Adrenal gland (tissue), 12 donors: Measurements from ENCODE around the gene ARHGAP20. TPM values are rescaled to one million over a fixed set of nuclear protein-coding genes. Genes with fewer than 3 reads are reported as not detected.

Source experiments
- DNase-seq, 7 donors: peaks; one replicate each; pipeline ENCODE4 v3.0.0-alpha.2; 2019 to 2020
- H3K27ac ChIP-seq, 5 donors: fragments of 200-600 bp; sonication (generic) in 4 of 5; 1 replicate in 3 of 5; 2 replicates in 2 of 5; pipeline versions ENCODE4 v1.5.1 to v1.8.0; 2016 to 2020; ENCODE audit warnings: mild to moderate bottlenecking in 1 of 5
- H3K27me3 ChIP-seq: fragments of 200-600 bp; 2 replicates; pipeline ENCODE4 v1.8.0; 2021
- H3K36me3 ChIP-seq, 2 donors: fragments of 200-600 bp; replicated peaks in 1 of 2; 1 replicate in 1 of 2; 2 replicates in 1 of 2; pipeline versions ENCODE4 v1.5.1 to v1.8.0; 2018 to 2022
- H3K4me1 ChIP-seq, 2 donors: fragments of 200-600 bp; replicated peaks in 1 of 2; 1 replicate in 1 of 2; 2 replicates in 1 of 2; pipeline versions ENCODE4 v1.5.1 to v1.8.0; 2018 to 2021
- H3K4me3 ChIP-seq, 4 donors: fragments of 200-600 bp; sonication (generic) in 3 of 4; one replicate each; pipeline ENCODE4 v1.5.1; 2016 to 2018
- H3K9me3 ChIP-seq, 3 donors: fragments of 200-600 bp; sonication (generic) in 1 of 3; replicated peaks in 1 of 3; 1 replicate in 2 of 3; 2 replicates in 1 of 3; pipeline versions ENCODE4 v1.5.1 to v1.8.0; 2016 to 2021
- POLR2A ChIP-seq, 2 donors: fragments of 450-650 bp; IDR thresholded peaks; one replicate each; pipeline ENCODE4 v1.6.1; 2017; ENCODE audit warnings: antibody characterized with exemption in 2 of 2, mild to moderate bottlenecking in 2 of 2, moderate library complexity in 1 of 2
- WGBS, 4 donors: extraction: QIAGEN DNeasy Blood & Tissue Kit in 2 of 4; methylation state at CpG; one replicate each; pipeline versions ENCODE4 v1.1.5 to v1.1.7; 2013 to 2017; 5-methylcytosine and 5-hydroxymethylcytosine counted together
- intact Hi-C, 2 donors: fragments of 100-400 bp; cut with DNase I; formaldehyde crosslinking; loops; one replicate each; pipeline versions ENCODE4 v1.14.1 to v1.15.0; 2022 to 2023
- polyA plus RNA-seq, 3 donors: library from polyadenylated mRNA; stranded (reverse); fragments of 200-250 nt in 2 of 3; fragments of 350-450 nt in 1 of 3; fragmentation: Illumina TruSeq in 1 of 3; extraction: RNeasy Lipid Tissue Mini Kit (QIAGEN cat#74804) in 1 of 3; gene quantifications; one replicate each; pipeline ENCODE4 v1.2.3, GENCODE V29; 2013 to 2014
- total RNA-seq, 9 donors: library from RNA; depleted of rRNA in 4 of 9; stranded (reverse); fragments of >200 nt in 4 of 9; fragments of 120-200 nt in 1 of 9; fragmentation: NEBNext Ultra II Directional in 1 of 9; extraction: Animal tissue kit (Norgen Biotek cat#: 25700) in 1 of 9; gene quantifications; one replicate each; pipeline versions ENCODE4 v1.1.0 to v1.2.4, GENCODE V29; 2013 to 2023
- TF ChIP-seq, protein P1 (sequence below), 6 experiments: fragments of 450-650 bp in 4 of 6; fragments of 200-600 bp in 2 of 6; sonication (generic) in 1 of 6; IDR thresholded peaks; 1 replicate in 5 of 6; 2 replicates in 1 of 6; pipeline versions ENCODE4 v1.5.1 to v1.8.0; 2016 to 2021; ENCODE audit warnings: antibody characterized with exemption in 6 of 6, mild to moderate bottlenecking in 2 of 6, moderate library complexity in 1 of 6
- donor health status: healthy with polysubstance abuse.
- donor health status: Bipolar disorder and iron deficiency.
- donor health status: DM: yes; HTN: yes; CAD: no.
- donor health status: DM: no; HTN: no; CAD: no.
- donor health status: DM: no; HTN: no; CAD: no.
- donor health status: DM: yes; HTN: yes; CAD: no.

The ARHGAP20 gene
- total and polyA plus RNA-seq, 12 donors: 0.84 to 8.2 (median 3.7) TPM

DNA sequence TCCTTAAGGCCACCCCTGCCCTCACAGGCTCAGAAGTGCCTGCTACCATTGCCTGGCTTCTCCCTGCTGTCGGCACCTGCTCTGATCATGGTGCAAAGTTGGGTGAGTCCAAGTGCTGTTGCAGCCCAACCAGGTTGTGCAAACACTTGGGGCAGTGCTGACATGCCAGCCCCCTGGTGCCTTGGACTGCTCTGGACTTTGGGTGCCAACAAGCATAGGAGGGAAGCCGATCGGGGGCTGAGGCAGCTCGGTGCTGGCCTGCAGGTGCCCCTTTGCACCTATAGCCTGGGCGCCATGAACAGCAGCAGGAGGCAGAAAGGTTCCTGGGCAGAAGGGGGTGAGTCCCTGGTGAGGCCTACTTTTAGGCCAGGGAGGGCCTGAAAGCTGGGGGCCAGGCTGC is 113.0 kb downstream of the ARHGAP20 start:
- H3K27me3 ChIP-seq: no peaks in the 10 kb centered on the region
- no peak for DNase-seq
- no peaks in the 10 kb centered on the region for H3K4me1 ChIP-seq
- no peaks in the 10 kb centered on the region for H3K9me3 ChIP-seq
- TF ChIP-seq, protein P1, sequence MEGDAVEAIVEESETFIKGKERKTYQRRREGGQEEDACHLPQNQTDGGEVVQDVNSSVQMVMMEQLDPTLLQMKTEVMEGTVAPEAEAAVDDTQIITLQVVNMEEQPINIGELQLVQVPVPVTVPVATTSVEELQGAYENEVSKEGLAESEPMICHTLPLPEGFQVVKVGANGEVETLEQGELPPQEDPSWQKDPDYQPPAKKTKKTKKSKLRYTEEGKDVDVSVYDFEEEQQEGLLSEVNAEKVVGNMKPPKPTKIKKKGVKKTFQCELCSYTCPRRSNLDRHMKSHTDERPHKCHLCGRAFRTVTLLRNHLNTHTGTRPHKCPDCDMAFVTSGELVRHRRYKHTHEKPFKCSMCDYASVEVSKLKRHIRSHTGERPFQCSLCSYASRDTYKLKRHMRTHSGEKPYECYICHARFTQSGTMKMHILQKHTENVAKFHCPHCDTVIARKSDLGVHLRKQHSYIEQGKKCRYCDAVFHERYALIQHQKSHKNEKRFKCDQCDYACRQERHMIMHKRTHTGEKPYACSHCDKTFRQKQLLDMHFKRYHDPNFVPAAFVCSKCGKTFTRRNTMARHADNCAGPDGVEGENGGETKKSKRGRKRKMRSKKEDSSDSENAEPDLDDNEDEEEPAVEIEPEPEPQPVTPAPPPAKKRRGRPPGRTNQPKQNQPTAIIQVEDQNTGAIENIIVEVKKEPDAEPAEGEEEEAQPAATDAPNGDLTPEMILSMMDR (IDR thresholded peaks at IDR 0.05): no peak
- no peak for TF ChIP-seq POLR2A (IDR thresholded peaks at IDR 0.05)
- no peak overlapping the region for H3K4me3 ChIP-seq
- WGBS, 4 donors: 96 to 99% (median 97%) methylated on average over 4 to 5 of the region's 5 CpGs
- intact Hi-C loops: no loop called here
- H3K27ac ChIP-seq: no peak overlapping the region
- H3K36me3 ChIP-seq: no peaks in the 10 kb centered on the region

DNA sequence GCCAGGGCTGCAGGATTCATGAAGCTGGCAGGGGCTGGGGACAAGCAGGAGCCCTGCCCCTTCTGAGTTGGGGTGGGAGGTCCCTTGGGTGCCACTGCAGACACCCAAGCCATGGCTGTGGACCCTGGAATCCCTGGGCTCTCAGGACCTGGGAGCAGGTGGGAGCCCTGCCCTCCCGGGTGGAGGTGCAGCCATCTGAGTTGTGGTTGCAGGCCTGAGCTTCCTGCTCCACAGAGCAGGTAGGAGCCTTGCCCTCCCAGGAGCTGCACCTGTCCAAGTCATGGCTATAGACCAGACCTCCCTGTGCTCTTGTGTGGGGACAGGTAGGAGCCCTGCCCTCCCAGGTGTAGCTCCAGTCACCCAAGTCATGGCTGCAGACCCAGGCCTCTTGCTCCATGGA is 113.5 kb downstream of the ARHGAP20 start:
- TF ChIP-seq, protein P1 (IDR thresholded peaks at IDR 0.05): no peak
- Histone ChIP-seq H3K36me3 (no peaks in the 10 kb centered on the region), H3K27ac (no peak overlapping the region), H3K9me3 (no peaks in the 10 kb centered on the region), H3K4me1 (no peaks in the 10 kb centered on the region), H3K4me3 (no peak overlapping the region), H3K27me3 (no peaks in the 10 kb centered on the region)
- 88 to 100% (median 100%) methylated on average over 1 of the region's 1 CpG; no CpG with 5 or more reads in 1 of the 4 donors for WGBS, 4 donors
- no peak for DNase-seq
- intact Hi-C loops: no loop called here

DNA sequence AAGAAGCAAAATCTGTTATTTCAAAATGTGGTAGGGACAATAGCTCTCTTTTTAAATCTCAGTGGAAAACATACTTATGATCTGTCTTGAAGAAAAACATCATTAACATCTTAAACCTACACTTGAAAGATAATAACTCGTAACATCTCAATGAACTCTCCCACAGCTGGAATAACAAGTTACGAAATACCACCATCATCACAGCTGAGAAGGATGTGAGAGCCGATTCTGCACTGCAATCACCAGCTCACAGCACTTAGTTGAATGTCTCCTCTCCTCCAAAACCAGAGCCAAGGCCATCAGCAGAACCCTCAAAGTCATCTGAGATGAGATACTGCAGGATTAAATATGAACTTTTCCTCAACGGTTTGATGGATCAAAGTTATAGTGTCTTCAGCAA is 124.3 kb downstream of the ARHGAP20 start:
- H3K4me3 ChIP-seq: no peak overlapping the region
- intact Hi-C loops: no loop called here
- H3K4me1 ChIP-seq: no peaks in the 10 kb centered on the region
- 36 to 68% (median 55%) methylated on average over 4 of the region's 4 CpGs for WGBS, 4 donors
- H3K27me3 ChIP-seq: no peaks in the 10 kb centered on the region
- no peaks in the 10 kb centered on the region for H3K9me3 ChIP-seq
- DNase-seq: no peak
- no peak overlapping the region for H3K27ac ChIP-seq
- TF ChIP-seq POLR2A (IDR thresholded peaks at IDR 0.05): no peak
- TF ChIP-seq, protein P1 (IDR thresholded peaks at IDR 0.05): no peak
- no peaks in the 10 kb centered on the region for H3K36me3 ChIP-seq

DNA sequence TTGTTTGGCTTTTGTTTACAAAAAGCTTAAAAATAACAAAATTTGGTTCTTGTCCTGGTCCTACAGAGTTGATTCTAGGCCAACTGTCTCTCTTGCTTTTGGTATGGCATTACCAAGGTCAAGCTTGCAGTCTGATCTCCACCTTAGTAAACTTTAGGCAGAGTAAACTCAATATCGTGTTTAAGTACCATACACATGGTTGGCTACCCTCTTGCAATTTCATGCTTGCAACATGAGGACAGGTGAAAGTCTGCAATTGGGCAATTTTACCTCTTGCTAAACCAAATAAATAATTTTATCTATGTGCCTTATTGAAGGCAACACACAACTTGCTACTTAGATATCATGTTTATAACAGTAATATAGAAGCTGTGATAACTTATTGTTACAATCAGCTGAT is 125.1 kb downstream of the ARHGAP20 start:
- H3K27ac ChIP-seq: no peak overlapping the region
- H3K9me3 ChIP-seq: no peaks in the 10 kb centered on the region
- WGBS, 4 donors: 79 to 100% (median 93%) methylated on average over 1 of the region's 1 CpG
- no peaks in the 10 kb centered on the region for H3K36me3 ChIP-seq
- TF ChIP-seq, protein P1 (IDR thresholded peaks at IDR 0.05): no peak
- TF ChIP-seq POLR2A (IDR thresholded peaks at IDR 0.05): no peak
- H3K4me1 ChIP-seq: no peaks in the 10 kb centered on the region
- no peak overlapping the region for H3K4me3 ChIP-seq
- intact Hi-C loops: no loop called here
- DNase-seq: no peak
- H3K27me3 ChIP-seq: no peaks in the 10 kb centered on the region
